Muscle of leg (tissue), 11 donors: ENCODE results near the gene MED8. TPM values are rescaled to one million over a fixed set of nuclear protein-coding genes. Genes with fewer than 3 reads are reported as not detected.
"Not testable (repeated sequence)": the region's sequence is repeated elsewhere in the genome, so short reads cannot be mapped to it uniquely, and the experiment has no call there.

Source experiments
- DNase-seq: peaks from one replicate; pipeline ENCODE4 v3.0.0; 2013
- H3K27ac ChIP-seq: one replicate; pipeline ENCODE4 v1.5.1; 2013; ENCODE audit warnings: mild to moderate bottlenecking, low read length, control low read depth
- H3K27me3 ChIP-seq: one replicate; pipeline ENCODE4 v1.6.1; 2013; ENCODE audit warnings: low read length; ENCODE audit not compliant: control insufficient read depth, insufficient read depth
- H3K36me3 ChIP-seq: one replicate; pipeline ENCODE4 v1.6.1; 2013; ENCODE audit warnings: low read length; ENCODE audit not compliant: control insufficient read depth, insufficient read depth
- H3K4me1 ChIP-seq: one replicate; pipeline ENCODE4 v1.6.1; 2013; ENCODE audit warnings: low read length; ENCODE audit not compliant: control insufficient read depth, insufficient read depth
- H3K4me3 ChIP-seq: one replicate; pipeline ENCODE4 v1.5.1; 2013; ENCODE audit warnings: low read length, control low read depth
- H3K9me3 ChIP-seq: replicated peaks from 2 replicates; pipeline ENCODE4 v1.6.1; 2013; ENCODE audit warnings: low read depth, low read length; ENCODE audit not compliant: control insufficient read depth
- WGBS: methylation state at CpG from one replicate; pipeline ENCODE4 v1.1.5; 2013; ENCODE audit warnings: missing lambda C conversion rate; ENCODE audit not compliant: insufficient coverage; 5-methylcytosine and 5-hydroxymethylcytosine counted together
- polyA plus RNA-seq, 8 donors: library from polyadenylated mRNA; unstranded; fragments of 120-200 nt; gene quantifications; one replicate each; pipeline versions ENCODE4 v1.2.1 to v1.2.3, GENCODE V29; 2013; ENCODE audit warnings: inconsistent platforms in 1 of 8, low replicate concordance in 1 of 8; ENCODE audit not compliant: insufficient read length in 8 of 8, insufficient read depth in 1 of 8
- total RNA-seq: library from RNA; stranded (reverse); fragments of 120-200 nt; gene quantifications from one replicate; pipeline ENCODE4 v1.2.4, GENCODE V29; 2013

MED8 gene
- total and polyA plus RNA-seq, 9 donors, result 24.7 to 35.0 (median 28.1) TPM

DNA sequence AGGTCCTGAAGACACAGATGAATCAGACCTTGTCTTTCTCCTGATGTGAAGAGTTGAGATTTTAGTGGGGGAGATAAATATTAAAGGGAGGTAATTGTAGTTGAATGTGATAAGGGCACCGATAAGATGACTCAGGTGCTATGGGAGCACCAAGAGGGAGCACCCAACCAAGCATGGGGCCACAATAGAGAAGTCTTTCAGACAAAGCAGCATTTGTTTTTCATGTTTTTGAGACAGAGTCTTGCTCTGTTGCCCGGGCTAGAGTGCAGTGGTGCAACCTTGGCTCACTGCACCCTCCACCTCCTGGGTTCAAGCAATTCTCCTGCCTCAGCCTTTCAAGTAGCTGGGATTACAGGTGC lies 16.3 kb upstream of the MED8 start:
- Histone ChIP-seq H3K27me3 (no peaks in the 10 kb centered on the region), H3K9me3 (no peaks in the 10 kb centered on the region), H3K27ac (no peak overlapping the region), H3K4me3 (no peak overlapping the region), H3K4me1 (no peaks in the 10 kb centered on the region), H3K36me3 (peaks cover 64% of the 10 kb centered on the region)
- 100% methylated on average over 2 of the region's 2 CpGs for WGBS
- DNase-seq, result no peak

DNA sequence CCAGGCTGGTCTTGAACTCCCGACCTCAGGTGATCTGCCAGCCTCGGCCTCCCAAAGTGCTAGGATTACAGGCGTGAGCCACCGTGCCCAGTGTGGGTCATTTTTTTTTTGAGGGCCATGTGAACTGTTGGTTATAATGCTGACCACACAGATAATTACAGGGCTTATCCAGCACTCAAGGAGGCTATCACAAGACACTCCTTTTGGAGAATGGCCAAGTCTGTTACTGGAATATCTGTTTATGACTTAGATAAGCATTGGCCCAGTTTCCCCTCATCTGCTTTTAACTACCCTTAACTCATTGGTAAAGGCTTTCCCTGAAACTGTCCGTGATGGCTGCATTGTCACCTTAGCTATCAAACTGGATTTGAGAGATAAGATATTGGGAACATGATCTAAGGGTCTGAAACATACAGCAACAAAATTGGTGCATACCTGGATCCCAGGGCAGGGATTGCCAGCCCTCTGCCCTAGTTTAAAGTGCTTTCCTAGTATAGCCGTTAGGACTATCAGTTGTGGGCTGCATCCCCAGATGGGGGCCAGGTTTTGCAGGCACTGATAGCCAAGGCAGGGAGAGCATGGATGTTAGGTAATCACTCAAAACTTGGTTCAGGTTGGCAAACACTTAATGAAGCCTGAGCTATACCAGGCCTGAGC lies 15.7 kb upstream of the MED8 start:
- Histone ChIP-seq H3K36me3 (peaks cover 64% of the 10 kb centered on the region), H3K4me1 (no peaks in the 10 kb centered on the region), H3K27me3 (no peaks in the 10 kb centered on the region), H3K27ac (no peak overlapping the region), H3K4me3 (no peak overlapping the region), H3K9me3 (no peaks in the 10 kb centered on the region)
- DNase-seq, result no peak
- WGBS, result 94% methylated on average over 4 of the region's 6 CpGs

DNA sequence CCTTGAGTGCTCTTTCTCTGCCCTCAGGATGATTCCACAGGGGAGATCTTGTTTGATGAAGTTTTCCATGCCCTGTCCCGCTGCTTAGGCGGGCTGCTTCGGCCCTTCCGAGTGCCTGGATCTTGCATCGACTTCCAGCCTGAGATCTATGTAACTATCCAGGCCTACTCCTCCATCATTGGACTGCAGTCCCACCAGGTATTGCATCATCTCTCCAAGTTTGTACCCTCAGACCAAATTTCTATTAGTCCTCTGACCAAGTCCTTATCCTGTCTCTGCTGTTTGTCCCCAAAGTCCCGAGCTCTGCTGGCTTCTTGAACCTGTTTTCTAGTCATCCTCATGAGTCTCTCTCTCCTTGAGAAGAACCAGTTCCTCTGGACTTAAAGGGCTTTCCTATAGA lies 14.8 kb upstream of the MED8 start:
- Histone ChIP-seq H3K36me3 (peaks cover 64% of the 10 kb centered on the region), H3K27me3 (no peaks in the 10 kb centered on the region), H3K4me3 (no peak overlapping the region), H3K4me1 (no peaks in the 10 kb centered on the region), H3K9me3 (no peaks in the 10 kb centered on the region), H3K27ac (no peak overlapping the region)
- no peak for DNase-seq
- WGBS, result 94% methylated on average over 5 of the region's 6 CpGs

DNA sequence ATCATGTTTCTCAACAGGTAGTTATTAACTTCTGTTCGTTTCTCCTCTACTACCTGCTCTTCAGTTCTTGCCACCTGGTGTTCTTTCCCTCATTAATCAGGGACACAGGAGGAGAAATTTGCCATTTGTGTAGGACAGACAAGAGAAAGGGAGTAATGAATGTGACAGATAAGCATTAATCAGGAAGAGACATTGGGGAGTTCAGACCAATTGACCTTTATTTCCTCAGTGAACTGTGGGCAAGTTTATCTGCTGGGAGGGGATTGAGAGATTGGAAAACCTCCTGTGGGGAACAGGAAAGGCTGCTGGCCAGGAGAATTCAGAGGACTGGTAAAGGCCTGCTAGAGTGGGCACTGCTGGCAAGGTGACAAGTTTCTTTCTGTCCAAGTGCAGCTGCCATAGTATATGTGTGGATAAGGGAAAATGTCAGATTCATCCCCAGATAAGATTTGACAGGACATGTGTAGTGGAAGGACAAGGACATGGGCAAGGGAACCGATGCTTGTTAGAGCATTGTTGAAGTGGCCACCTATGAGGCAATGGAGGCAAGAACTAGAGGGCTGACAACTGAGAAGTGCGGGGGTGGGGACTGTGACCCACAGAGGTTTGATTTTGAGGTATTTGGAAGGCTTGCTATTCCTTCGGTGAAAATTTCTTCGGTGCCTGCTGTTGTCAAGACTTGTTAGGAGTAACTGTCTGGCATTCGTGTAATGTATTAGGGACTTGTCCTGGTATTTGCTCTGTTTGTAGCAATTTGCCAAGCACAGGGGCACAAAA lies 12.7 kb upstream of the MED8 start:
- DNase-seq, result no peak
- H3K36me3 ChIP-seq, result peaks cover 53% of the 10 kb centered on the region
- whole genome bisulfite sequencing, result 94% methylated on average over 4 of the region's 6 CpGs

DNA sequence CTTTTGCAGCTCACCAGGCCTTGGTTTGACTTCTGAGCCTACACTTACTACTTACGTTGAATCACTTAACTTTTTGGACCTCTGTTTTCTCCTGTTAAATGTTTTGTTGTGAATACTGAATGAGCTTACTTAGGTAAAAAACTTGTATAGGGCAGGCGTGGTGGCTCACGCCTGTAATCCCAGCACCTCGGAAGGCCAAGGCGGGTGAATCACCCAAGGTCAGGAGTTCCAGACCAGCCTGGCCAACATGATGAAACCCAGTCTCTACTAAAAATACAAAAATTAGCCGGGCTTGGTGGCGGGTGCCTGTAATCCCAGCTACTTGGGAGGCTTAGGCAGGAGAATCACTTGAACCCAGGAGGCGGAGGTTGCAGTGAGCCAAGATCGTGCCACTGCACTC lies 10.8 kb upstream of the MED8 start:
- DNase-seq, H3K27ac ChIP-seq, H3K4me1 ChIP-seq, H3K27me3 ChIP-seq, H3K4me3 ChIP-seq, H3K9me3 ChIP-seq: not testable (repeated sequence)
- peaks cover 41% of the 10 kb centered on the region for H3K36me3 ChIP-seq
- 100% methylated on average over 7 of the region's 9 CpGs for WGBS

More for the DNA sequence above, 12.7 kb upstream of the MED8 start:
- no peak overlapping the region for H3K27ac ChIP-seq
- H3K9me3 ChIP-seq, result no peaks in the 10 kb centered on the region
- H3K4me3 ChIP-seq, result no peak overlapping the region
- no peaks in the 10 kb centered on the region for H3K4me1 ChIP-seq
- H3K27me3 ChIP-seq, result no peaks in the 10 kb centered on the region

DNA sequence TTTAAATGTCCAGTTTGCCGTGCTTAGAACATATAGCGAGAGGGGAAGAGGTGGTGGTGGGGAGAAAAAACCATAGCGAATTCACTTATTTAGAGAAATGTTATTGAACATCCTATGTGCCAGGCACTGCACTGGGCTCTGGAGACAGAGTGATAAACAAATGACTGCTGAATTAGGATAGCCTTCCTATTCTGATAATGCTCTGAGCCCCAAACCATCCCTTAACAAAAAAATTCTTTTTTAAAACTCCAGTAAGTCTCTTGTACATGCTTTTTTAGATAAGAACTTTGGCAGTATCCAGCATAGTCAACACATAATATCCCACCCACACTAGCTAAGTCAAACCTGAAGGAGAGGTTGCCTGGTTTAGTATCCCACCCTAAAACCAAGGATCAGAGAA lies 8.6 kb upstream of the MED8 start:
- H3K9me3 ChIP-seq, result no peaks in the 10 kb centered on the region
- no peak overlapping the region for H3K27ac ChIP-seq
- no peak overlapping the region for H3K4me3 ChIP-seq
- no peaks in the 10 kb centered on the region for H3K27me3 ChIP-seq
- peaks cover 23% of the 10 kb centered on the region for H3K36me3 ChIP-seq
- no peak for DNase-seq
- 93% methylated on average over 2 of the region's 3 CpGs for WGBS
- no peaks in the 10 kb centered on the region for H3K4me1 ChIP-seq

DNA sequence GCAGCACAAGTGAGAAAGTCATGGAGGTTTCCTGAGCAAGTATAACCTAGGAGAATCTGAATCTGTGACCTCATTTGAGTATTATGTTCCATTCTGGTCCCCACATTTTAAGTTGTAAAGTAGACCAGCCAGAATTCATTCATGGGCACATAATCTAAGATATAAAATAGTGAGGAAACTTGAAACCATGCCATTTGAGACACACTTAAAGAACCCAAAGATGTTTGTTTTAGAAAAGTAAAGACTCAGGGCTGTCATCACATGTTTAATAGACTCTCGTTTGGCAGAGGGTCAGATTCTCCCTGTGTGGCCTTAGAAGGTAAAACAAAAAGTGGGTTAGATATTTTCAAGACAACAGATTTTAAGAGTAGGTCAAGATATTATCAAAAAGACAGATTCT lies 6.5 kb upstream of the MED8 start:
- no peak for DNase-seq
- WGBS, result no CpG with 5 or more reads among the region's 1 CpG
- peaks cover 11% of the 10 kb centered on the region for H3K36me3 ChIP-seq
- H3K27me3 ChIP-seq, result no peaks in the 10 kb centered on the region
- H3K4me3 ChIP-seq, result no peak overlapping the region
- no peak overlapping the region for H3K27ac ChIP-seq
- H3K9me3 ChIP-seq, result no peaks in the 10 kb centered on the region
- H3K4me1 ChIP-seq, result no peaks in the 10 kb centered on the region

DNA sequence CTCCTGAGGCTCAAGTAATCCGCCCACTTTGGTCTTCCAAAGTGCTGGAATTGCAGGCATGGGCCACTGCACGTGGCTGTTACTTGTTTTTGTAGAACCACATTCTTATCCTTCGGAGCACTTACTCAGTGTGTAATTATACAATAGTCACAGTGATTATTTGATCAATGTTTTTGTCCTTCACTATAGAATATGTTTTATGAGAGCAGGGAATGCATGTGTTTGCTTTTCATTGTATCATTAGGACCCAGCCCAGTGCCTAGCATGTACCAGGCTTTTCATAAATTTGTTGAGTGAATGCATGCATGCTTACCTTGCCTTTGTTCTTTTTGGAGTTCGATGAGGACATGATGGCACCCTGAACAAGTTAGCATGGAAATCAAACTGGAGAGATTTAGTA lies 5.9 kb upstream of the MED8 start:
- no peak overlapping the region for H3K27ac ChIP-seq
- no peak overlapping the region for H3K4me3 ChIP-seq
- no peaks in the 10 kb centered on the region for H3K27me3 ChIP-seq
- no peaks in the 10 kb centered on the region for H3K9me3 ChIP-seq
- no peak for DNase-seq
- WGBS, result 95% methylated on average over 2 of the region's 4 CpGs
- peaks cover 5% of the 10 kb centered on the region for H3K4me1 ChIP-seq
- H3K36me3 ChIP-seq, result peaks cover 8% of the 10 kb centered on the region

DNA sequence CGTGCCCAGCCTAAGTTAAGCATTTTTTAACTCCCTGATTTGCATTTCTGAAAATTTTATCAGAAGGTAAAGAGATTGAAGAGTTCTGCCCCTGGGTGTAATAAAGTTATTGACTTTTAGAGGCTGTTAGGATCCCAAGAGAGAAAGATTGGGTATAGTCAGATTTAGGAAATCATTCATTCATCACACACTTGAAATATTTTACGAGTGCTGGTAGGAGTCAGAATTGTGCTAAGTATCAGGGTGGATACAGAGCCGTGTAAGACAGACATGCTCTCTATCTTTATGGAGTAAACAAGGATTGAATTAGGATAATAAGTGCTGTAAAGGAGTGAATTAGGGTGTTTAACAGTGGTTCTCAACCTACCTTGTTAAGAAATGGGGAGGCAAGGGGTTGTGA lies 3.1 kb upstream of the MED8 start:
- H3K9me3 ChIP-seq, result no peaks in the 10 kb centered on the region
- 62% methylated on average over 2 of the region's 3 CpGs for WGBS
- H3K27ac ChIP-seq, result no peak overlapping the region
- DNase-seq, result no peak
- H3K4me3 ChIP-seq, result no peak overlapping the region
- H3K27me3 ChIP-seq, result no peaks in the 10 kb centered on the region
- peaks cover 17% of the 10 kb centered on the region for H3K4me1 ChIP-seq
- peaks cover 10% of the 10 kb centered on the region for H3K36me3 ChIP-seq

DNA sequence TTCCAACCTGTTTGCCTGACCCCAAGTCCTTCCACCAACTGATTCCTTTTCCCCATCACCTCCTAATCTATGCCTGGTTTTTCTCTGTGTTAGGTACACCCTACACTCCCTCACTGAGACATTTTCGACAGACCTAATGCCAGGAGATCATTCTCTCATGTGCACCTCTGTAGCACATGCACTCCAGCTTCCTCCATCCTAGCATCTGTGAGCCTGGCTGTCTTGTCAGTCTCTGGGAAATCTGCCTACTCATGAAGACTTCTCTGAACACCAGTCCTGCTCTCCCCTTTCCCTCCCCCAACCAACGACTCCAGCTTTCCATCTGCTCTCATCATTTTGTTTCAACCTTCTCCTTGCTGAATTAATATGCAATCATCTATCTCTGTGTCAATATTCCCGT lies 987 bp downstream of the MED8 start:
- 35% methylated on average over 3 of the region's 3 CpGs for WGBS
- H3K9me3 ChIP-seq, result no peaks in the 10 kb centered on the region
- H3K27ac ChIP-seq, result no peak overlapping the region
- no peaks in the 10 kb centered on the region for H3K27me3 ChIP-seq
- peak overlapping the region; percentile 84 for H3K4me3 ChIP-seq
- H3K36me3 ChIP-seq, result peaks cover 43% of the 10 kb centered on the region
- no peak for DNase-seq
- H3K4me1 ChIP-seq, result peaks cover 17% of the 10 kb centered on the region
